B cell (primary cell): Measurements from ENCODE around the gene NBPF11. TPM values are rescaled to one million over a fixed set of nuclear protein-coding genes. Genes with fewer than 3 reads are reported as not detected.
"Not testable (repeated sequence)": the region's sequence is repeated elsewhere in the genome, so short reads cannot be mapped to it uniquely, and the experiment has no call there.

ENCODE experiments used
- ATAC-seq: fragments of 200-7000 bp; cut with Tn5 transposase; one replicate; pipeline ENCODE4 v1.10.0; 2021; ENCODE audit warnings: low read depth, mild to moderate bottlenecking, moderate number of reproducible peaks, moderate library complexity
- CTCF ChIA-PET: fragments of 350-600 bp; sonication (Branson Sonifier 250); formaldehyde crosslinking; loops from one replicate; lab custom pipeline; 2021; ENCODE audit warnings: antibody characterized with exemption, inconsistent platforms; lab: Charles Lee
- POLR2A ChIA-PET: fragments of 350-600 bp; sonication (Branson Sonifier 250); formaldehyde crosslinking; loops from one replicate; lab custom pipeline; 2021; ENCODE audit warnings: antibody characterized with exemption; lab: Charles Lee
- DNase-seq: peaks from one replicate; pipeline ENCODE4 v3.0.0; 2013
- H2AFZ ChIP-seq: 2 replicates; pipeline ENCODE4 v1.6.1; 2012; ENCODE audit warnings: mild to moderate bottlenecking, low read depth, low read length; ENCODE audit not compliant: insufficient read depth, poor library complexity, severe bottlenecking
- H3K27ac ChIP-seq, 2 donors: 1 replicate in 1 of 2; 2 replicates in 1 of 2; pipeline ENCODE4 v1.5.1; 2012 to 2013; ENCODE audit warnings: low read length in 2 of 2, mild to moderate bottlenecking in 2 of 2, moderate library complexity in 1 of 2
- H3K27me3 ChIP-seq, 4 experiments: fragments of 200-600 bp in 1 of 4; sonication (generic) in 1 of 4; replicated peaks in 1 of 4; 1 replicate in 2 of 4; 2 replicates in 2 of 4; pipeline versions ENCODE4 v1.6.1 to v1.7.0; 2013 to 2016; ENCODE audit warnings: low read length in 3 of 4, mild to moderate bottlenecking in 2 of 4, mixed read lengths in 1 of 4, moderate library complexity in 1 of 4; ENCODE audit not compliant: insufficient read depth in 4 of 4, control insufficient read depth in 3 of 4; ENCODE audit errors: control extremely low read depth in 1 of 4
- H3K36me3 ChIP-seq, 2 experiments: replicated peaks in 1 of 2; 1 replicate in 1 of 2; 2 replicates in 1 of 2; pipeline versions ENCODE4 v1.6.1 to v1.7.1; 2013; ENCODE audit warnings: low read length in 1 of 2; ENCODE audit not compliant: insufficient read depth in 2 of 2, control insufficient read depth in 1 of 2; ENCODE audit errors: control extremely low read depth in 1 of 2, extremely low read depth in 1 of 2
- H3K4me1 ChIP-seq, 2 donors: fragments of 200-600 bp in 1 of 2; sonication (generic) in 1 of 2; 1 replicate in 1 of 2; 2 replicates in 1 of 2; pipeline versions ENCODE4 v1.5.1 to v1.6.1; 2013 to 2017; ENCODE audit warnings: low read length in 2 of 2; ENCODE audit not compliant: control insufficient read depth in 2 of 2, insufficient read depth in 2 of 2
- H3K4me2 ChIP-seq: replicated peaks from 2 replicates; pipeline ENCODE3; 2012; ENCODE audit warnings: mild to moderate bottlenecking, low read depth, low read length; ENCODE audit not compliant: poor library complexity, severe bottlenecking
- H3K4me3 ChIP-seq, 5 experiments: fragments of 200-600 bp in 1 of 5; sonication (generic) in 1 of 5; 1 replicate in 3 of 5; 2 replicates in 2 of 5; pipeline versions ENCODE4 v1.5.1 to v1.7.0; 2011 to 2016; ENCODE audit warnings: low read length in 4 of 5, mild to moderate bottlenecking in 4 of 5, low read depth in 2 of 5, control low read depth in 1 of 5, moderate library complexity in 1 of 5; ENCODE audit not compliant: insufficient read depth in 1 of 5; ENCODE audit errors: control extremely low read depth in 1 of 5, extremely low read depth in 1 of 5
- H3K79me2 ChIP-seq: fragments of 200-600 bp; sonication (generic); one replicate; pipeline ENCODE4 v1.6.0; 2016; ENCODE audit warnings: low read length; ENCODE audit not compliant: control insufficient read depth, insufficient read depth
- H3K9ac ChIP-seq: fragments of 200-600 bp; sonication (generic); 2 replicates; pipeline ENCODE4 v1.6.1; 2017; ENCODE audit warnings: mild to moderate bottlenecking, low read length, moderate library complexity
- H3K9me3 ChIP-seq, 3 donors: one replicate each; pipeline versions ENCODE4 v1.6.1 to v1.7.1; 2013; ENCODE audit warnings: low read length in 2 of 3; ENCODE audit not compliant: control insufficient read depth in 2 of 3, insufficient read depth in 1 of 3; ENCODE audit errors: control extremely low read depth in 1 of 3
- H4K20me1 ChIP-seq: 2 replicates; pipeline ENCODE4 v1.6.0; 2012; ENCODE audit warnings: mild to moderate bottlenecking, low read length; ENCODE audit not compliant: insufficient read depth, control insufficient read depth, poor library complexity, severe bottlenecking
- H3K27ac Mint-ChIP-seq: one replicate; pipeline ENCODE4 v1.8.0; 2021; ENCODE audit warnings: mixed read lengths
- H3K27me3 Mint-ChIP-seq: one replicate; pipeline ENCODE4 v1.8.0; 2021; ENCODE audit warnings: mixed read lengths
- H3K4me1 Mint-ChIP-seq: one replicate; pipeline ENCODE4 v1.8.0; 2021; ENCODE audit warnings: mixed read lengths
- H3K4me3 Mint-ChIP-seq: one replicate; pipeline ENCODE4 v1.8.0; 2021; ENCODE audit warnings: mixed read lengths
- H3K9me3 Mint-ChIP-seq: one replicate; pipeline ENCODE4 v1.8.0; 2022; ENCODE audit warnings: mixed read lengths; ENCODE audit not compliant: insufficient read depth
- WGBS: methylation state at CpG from one replicate; pipeline ENCODE4 v1.1.5; 2013; ENCODE audit warnings: missing lambda C conversion rate; ENCODE audit not compliant: insufficient coverage; 5-methylcytosine and 5-hydroxymethylcytosine counted together
- intact Hi-C: fragments of 100-400 bp; cut with micrococcal nuclease; formaldehyde crosslinking; loops from one replicate; pipeline ENCODE4 v1.10.0; 2022
- polyA plus RNA-seq: library from polyadenylated mRNA; depleted of rRNA; stranded (reverse); fragments of >200 nt; gene quantifications from 2 replicates; pipeline ENCODE4 v1.2.3, GENCODE V29; 2012
- small RNA-seq: library from RNA; depleted of rRNA; stranded (forward); fragments of <200 nt; gene quantifications from one replicate; pipeline ENCODE3, GENCODE V24; 2012; ENCODE audit warnings: low replicate concordance, low read depth; ENCODE audit not compliant: insufficient read length
- total RNA-seq, 2 donors: library from RNA; stranded (reverse); fragments of 120-200 nt in 1 of 2; gene quantifications; 1 replicate in 1 of 2; 2 replicates in 1 of 2; pipeline versions ENCODE4 v1.2.3 to v1.2.4, GENCODE V29; 2013 to 2022

NBPF11 gene
- total and polyA plus RNA-seq, 2 donors (not counting 1 experiment from before 2014, with no cell fraction given) = 26.8 to 48.5 TPM

DNA sequence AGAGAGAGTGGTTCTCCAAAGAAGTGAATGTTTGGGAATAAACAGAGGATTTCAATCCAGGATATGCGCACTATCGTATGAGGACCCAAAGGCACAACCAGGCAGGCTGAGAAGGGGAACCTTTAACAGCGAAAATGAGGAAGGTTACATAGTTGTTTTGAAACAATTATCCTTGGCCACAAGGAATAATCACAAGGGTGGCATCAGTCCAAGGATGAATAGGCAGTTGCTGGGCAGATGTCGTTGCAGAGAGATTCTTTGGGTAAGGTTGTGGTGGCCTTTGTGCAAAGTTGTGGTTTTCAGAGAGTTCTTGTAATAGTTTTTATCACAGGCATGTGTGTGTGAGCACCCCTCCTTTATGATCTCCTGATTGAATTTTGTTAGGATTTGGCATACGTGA is 94.7 kb downstream of the NBPF11 start:
- H3K4me2 ChIP-seq, H4K20me1 ChIP-seq, intact Hi-C loops, H3K36me3 ChIP-seq, H2AFZ ChIP-seq, CTCF ChIA-PET, H3K9me3 ChIP-seq, POLR2A ChIA-PET, H3K4me3 ChIP-seq, H3K4me1 ChIP-seq, H3K4me1 Mint-ChIP-seq, DNase-seq, H3K27ac ChIP-seq, H3K79me2 ChIP-seq, ATAC-seq, H3K27me3 ChIP-seq, H3K4me3 Mint-ChIP-seq, H3K9me3 Mint-ChIP-seq, H3K27ac Mint-ChIP-seq, H3K9ac ChIP-seq: not testable (repeated sequence)
- peaks cover 14% of the 10 kb centered on the region for H3K27me3 Mint-ChIP-seq
- 48% methylated on average over 3 of the region's 5 CpGs for WGBS

Small RNA genes within 50 kb of the gene (small RNA-seq; reads per million reads assigned to genes)
- not detected for gene RNA5SP57

Other genes starting within 250 kb of the NBPF11 start
- gene GJA8, start 249.5 kb downstream of the NBPF11 start, total RNA-seq = not detected in 2 replicates
- not detected in 2 replicates for gene GJA8, start 249.5 kb downstream of the NBPF11 start, polyA plus RNA-seq
- gene GPR89B, start 223.9 kb downstream of the NBPF11 start, total RNA-seq = 20.5 and 22.8 TPM in 2 replicates
- gene GPR89B, start 223.9 kb downstream of the NBPF11 start, polyA plus RNA-seq = 20.8 and 22.3 TPM in 2 replicates